IPS-NIHi11 (cell line): Measurements from ENCODE around the gene SPDYE11.
"Not testable (repeated sequence)": the region's sequence is repeated elsewhere in the genome, so short reads cannot be mapped to it uniquely, and the experiment has no call there.

Source experiments
- DNase-seq: peaks from one replicate; pipeline ENCODE4 v3.0.0; 2012; ENCODE audit warnings: mixed read lengths, low spot score

Gene SPDYE11

GRCh38 chr7:73057811-73058210, at the start of gene SPDYE11:
Gene SPDYE11, minus strand, starts transcription at chr7:73057911. Its CDS starts 1,800 bp downstream, at chr7:73056111.
- DNase-seq, result not testable (repeated sequence)

GRCh38 chr7:73085938-73086337, 28.2 kb upstream of the SPDYE11 start, which contains the start of gene SPDYE9:
Gene SPDYE9, minus strand, starts transcription at chr7:73086038. Its CDS starts 1,800 bp downstream, at chr7:73084238.
- not testable (repeated sequence) for DNase-seq

GRCh38 chr7:73029666-73030065, 28.0 kb downstream of the SPDYE11 start, which contains the start of gene SPDYE8:
Gene SPDYE8, minus strand, starts transcription at chr7:73029766. Its CDS starts 1,800 bp downstream, at chr7:73027966.
- not testable (repeated sequence) for DNase-seq

- not testable (repeated sequence) for DNase-seq
Observed at GRCh38 chr7:73006491-73006890, 51.2 kb downstream of the SPDYE11 start.

- not testable (repeated sequence) for DNase-seq
Observed at GRCh38 chr7:73005693-73006447, 51.8 kb downstream of the SPDYE11 start.

GRCh38 chr7:73005356-73005692, 52.4 kb downstream of the SPDYE11 start:
- not testable (repeated sequence) for DNase-seq

GRCh38 chr7:72997887-72998468, 59.7 kb downstream of the SPDYE11 start:
- not testable (repeated sequence) for DNase-seq
